Retinal pigment epithelial cell (primary cell): ENCODE results near the gene EMC9.

ENCODE experiments used
- DNase-seq: peaks from one replicate; pipeline ENCODE4 v3.0.0-alpha.2; 2010; ENCODE audit warnings: low read depth
- H3K4me3 ChIP-seq: 2 replicates; pipeline ENCODE4 v1.5.1; 2011; ENCODE audit warnings: mild to moderate bottlenecking, low read length, control low read depth, moderate library complexity
- CTCF ChIP-seq: conservative IDR thresholded peaks from 2 replicates; pipeline ENCODE4 v1.5.1; 2011; ENCODE audit warnings: low read depth, low read length, control low read depth, inconsistent platforms

The EMC9 gene

GRCh38 chr14:24116128-24116814 is 25.1 kb downstream of the EMC9 start:
- no peak overlapping the region for H3K4me3 ChIP-seq
- TF ChIP-seq CTCF: no peak
- no peak for DNase-seq

GRCh38 chr14:24115422-24116127 is 25.8 kb downstream of the EMC9 start:
- TF ChIP-seq CTCF: no peak
- no peak for DNase-seq
- H3K4me3 ChIP-seq: peak overlapping the region; percentile 94

- peak; percentile 99 for DNase-seq
- peak within 1 kb of the TSS; percentile 94 for H3K4me3 ChIP-seq
- TF ChIP-seq CTCF: no peak
Observed at GRCh38 chr14:24114532-24115421, 26.6 kb downstream of the EMC9 start, which contains the start of the genes DCAF11 and NRL. Gene DCAF11, plus strand, starts transcription at chr14:24114777. Its CDS starts 818 bp downstream, at chr14:24115595. Gene NRL, minus strand, starts transcription at chr14:24114949. Its CDS starts 32,101 bp downstream, at chr14:24082848.

GRCh38 chr14:24113801-24114531 is 27.4 kb downstream of the EMC9 start:
- H3K4me3 ChIP-seq: peak overlapping the region; percentile 94
- peak; percentile 82 for DNase-seq
- no peak for TF ChIP-seq CTCF

- TF ChIP-seq CTCF: no peak
- H3K4me3 ChIP-seq: peak overlapping the region; percentile 94
- no peak for DNase-seq
Observed at GRCh38 chr14:24113379-24113800, 28.0 kb downstream of the EMC9 start.

- no peak for DNase-seq
- no peak for TF ChIP-seq CTCF
- H3K4me3 ChIP-seq: no peak overlapping the region
Observed at GRCh38 chr14:24110523-24110922, 30.9 kb downstream of the EMC9 start.
